ENCODE measurements around the gene RARG.

- TF ChIP-seq CTCF (IDR thresholded peaks at IDR 0.05) (no peak), POLR2A (IDR thresholded peaks at IDR 0.05) (no peak), EP300 (IDR thresholded peaks at IDR 0.05) (no peak)
Observed at GRCh38 chr12:53214221-53214620, 17.8 kb downstream of the RARG start.
